K562 (cell line): Measurements from ENCODE around the gene RBL1. TPM values are rescaled to one million over a fixed set of nuclear protein-coding genes. Genes with fewer than 3 reads are reported as not detected.
A peak's percentile ranks its signal among the peaks of the same experiment; 100 is the strongest.

Source experiments
- ASH1L ChIP-seq: fragments of 450-650 bp; IDR thresholded peaks from 2 replicates; pipeline ENCODE4 v1.6.1; 2018; ENCODE audit warnings: borderline replicate concordance, mild to moderate bottlenecking, low read depth; ENCODE audit not compliant: partially characterized antibody
- BMI1 ChIP-seq: fragments of 150-350 bp; IDR thresholded peaks from 2 replicates; pipeline ENCODE4 v1.6.1; 2014; ENCODE audit warnings: low read length
- CTCFL ChIP-seq: IDR thresholded peaks from 2 replicates; pipeline ENCODE4 v1.6.1; 2011; ENCODE audit warnings: borderline replicate concordance, low read depth, mild to moderate bottlenecking, moderate library complexity, low read length; ENCODE audit not compliant: insufficient read depth, poor library complexity, severe bottlenecking
- MTA1 ChIP-seq: fragments of 450-650 bp; IDR thresholded peaks from 2 replicates; pipeline ENCODE4 v1.6.1; 2017; ENCODE audit warnings: borderline replicate concordance
- NFE2L1 ChIP-seq: fragments of 450-650 bp; IDR thresholded peaks from 2 replicates; pipeline ENCODE4 v1.6.1; 2016; ENCODE audit warnings: missing genetic modification characterization, low read depth, mild to moderate bottlenecking, missing compliant biosample characterization, moderate library complexity, borderline replicate concordance
- OTX1 ChIP-seq: fragments of 450-650 bp; formaldehyde crosslinking; IDR thresholded peaks from 2 replicates; pipeline ENCODE4 v1.4.0; 2022; ENCODE audit warnings: mild to moderate bottlenecking
- POLR2B ChIP-seq: fragments of 450-650 bp; IDR thresholded peaks from 2 replicates; pipeline ENCODE4 v1.6.1; 2018; ENCODE audit warnings: low read depth; ENCODE audit not compliant: partially characterized antibody
- POU5F1 ChIP-seq: fragments of 150-350 bp; IDR thresholded peaks from 2 replicates; pipeline ENCODE4 v1.6.1; 2014; ENCODE audit warnings: borderline replicate concordance, low read length, low read depth, mild to moderate bottlenecking; ENCODE audit not compliant: partially characterized antibody
- RB1 ChIP-seq: fragments of 450-650 bp; IDR thresholded peaks from 2 replicates; pipeline ENCODE4 v1.6.1; 2017; ENCODE audit warnings: low read depth, mild to moderate bottlenecking
- RBM22 ChIP-seq: fragments of 200-400 bp; formaldehyde crosslinking; IDR thresholded peaks from 2 replicates; pipeline ENCODE4 v1.6.1; 2018; ENCODE audit warnings: low read length, low read depth; ENCODE audit not compliant: poor library complexity, severe bottlenecking
- RFX1 ChIP-seq: fragments of 450-650 bp; IDR thresholded peaks from 2 replicates; pipeline ENCODE4 v1.6.1; 2016; ENCODE audit warnings: mild to moderate bottlenecking, moderate library complexity
- RFX7 ChIP-seq: fragments of 250-450 bp; sonication (Bioruptor Pico); IDR thresholded peaks from 2 replicates; pipeline ENCODE4 v1.5.1; 2021; ENCODE audit warnings: mild to moderate bottlenecking
- SAFB2 ChIP-seq: fragments of 200-400 bp; formaldehyde crosslinking; IDR thresholded peaks from 2 replicates; pipeline ENCODE4 v1.6.1; 2018; ENCODE audit warnings: borderline replicate concordance, low read length, low read depth, moderate library complexity; ENCODE audit not compliant: severe bottlenecking
- XRCC3 ChIP-seq: fragments of 450-650 bp; IDR thresholded peaks from 2 replicates; pipeline ENCODE4 v1.6.1; 2017; ENCODE audit warnings: mild to moderate bottlenecking, moderate library complexity
- XRCC5 ChIP-seq: fragments of 200-400 bp; formaldehyde crosslinking; IDR thresholded peaks from 2 replicates; pipeline ENCODE4 v1.6.1; 2017; ENCODE audit warnings: low read depth, mild to moderate bottlenecking, low read length
- ZBTB43 ChIP-seq: sonication (generic); formaldehyde crosslinking; IDR thresholded peaks from 2 replicates; pipeline ENCODE4 v1.8.0; 2023; ENCODE audit warnings: mild to moderate bottlenecking, missing genetic modification reagents
- ZNF23 ChIP-seq: fragments of 250-450 bp; sonication (Bioruptor Pico); IDR thresholded peaks from 2 replicates; pipeline ENCODE4 v1.4.0; 2020; ENCODE audit warnings: mild to moderate bottlenecking
- ZNF41 ChIP-seq: fragments of 250-450 bp; sonication (Bioruptor Pico); conservative IDR thresholded peaks from 2 replicates; pipeline ENCODE4 v1.4.0; 2020; ENCODE audit warnings: mild to moderate bottlenecking
- ZNF592 ChIP-seq: fragments of 450-650 bp; IDR thresholded peaks from 2 replicates; pipeline ENCODE4 v1.6.1; 2017; ENCODE audit warnings: antibody characterized with exemption, mild to moderate bottlenecking
- ZNF76 ChIP-seq: fragments of 250-450 bp; sonication (Bioruptor Pico); IDR thresholded peaks from 2 replicates; pipeline ENCODE4 v1.4.0; 2020; ENCODE audit warnings: mild to moderate bottlenecking, moderate library complexity, borderline replicate concordance
- ZNF780A ChIP-seq: fragments of 250-450 bp; sonication (Bioruptor Pico); IDR thresholded peaks from 2 replicates; pipeline ENCODE4 v1.5.0; 2021; ENCODE audit warnings: mild to moderate bottlenecking
- polyA plus RNA-seq, 8 experiments: library from polyadenylated mRNA; depleted of rRNA in 4 of 8; stranded (reverse) in 5 of 8; unstranded in 3 of 8; fragments of >200 nt; fragmentation: Nextera tagmentation in 2 of 8; fragmentation: Illumina TruSeq in 1 of 8; extraction: Ambion mirVana in 2 of 8; extraction: Trizol in 1 of 8; gene quantifications; 2 replicates each; pipeline versions ENCODE4 v1.2.1 to v1.2.3, GENCODE V29; 2011 to 2014; ENCODE audit warnings: inconsistent platforms in 1 of 8, missing spikeins in 1 of 8
- total RNA-seq, 7 experiments: library from RNA; depleted of rRNA in 6 of 7; stranded (reverse); fragments of >200 nt in 6 of 7; fragmentation: Illumina TruSeq in 2 of 7; extraction: Trizol in 2 of 7; gene quantifications; 2 replicates each; pipeline versions ENCODE4 v1.2.1 to v1.2.3, GENCODE V29; 2011 to 2021; ENCODE audit warnings: low replicate concordance in 1 of 7

RBL1 gene
- total and polyA plus RNA-seq, 9 of the 15 experiments (the other 6 are each of a cell fraction or from before 2014, with no cell fraction given) = 4.0 to 25.9 (median 15.6) TPM

GRCh38 chr20:37095599-37096414 is at the start of gene RBL1 (continued):
- no peak; the same call in 1 of the 2 replicates for TF ChIP-seq ZBTB43 (CRISPR knock-in tag)
- peak; percentile 9 for TF ChIP-seq ASH1L
- TF ChIP-seq ZNF41 = peak; percentile 77; the same call in 1 of the 2 replicates
- TF ChIP-seq XRCC3 = no peak
- TF ChIP-seq XRCC5 = peak; percentile 91; the same call in 1 of the 2 replicates
- no peak for TF ChIP-seq ZNF780A (CRISPR knock-in tag)
- TF ChIP-seq POU5F1 = no peak
- TF ChIP-seq MTA1 = peak; percentile 88
- no peak for TF ChIP-seq SAFB2
- no peak; the same call in none of the 2 replicates for TF ChIP-seq ZNF592
- peak; percentile 58 for TF ChIP-seq RBM22
- TF ChIP-seq RFX1 = no peak
- TF ChIP-seq RFX7 (CRISPR knock-in tag) = no peak
- peak; percentile 24; the same call in 1 of the 2 replicates for TF ChIP-seq BMI1
- TF ChIP-seq OTX1 (CRISPR knock-in tag) = peak; percentile 58; the same call in 1 of the 2 replicates
- TF ChIP-seq RB1 = peak; percentile 100
- TF ChIP-seq ZNF23 (CRISPR knock-in tag) = no peak
- TF ChIP-seq ZNF76 (CRISPR knock-in tag) = peak; percentile 95; the same call in 1 of the 2 replicates
- TF ChIP-seq CTCFL = no peak
- TF ChIP-seq NFE2L1 = no peak
- peak; percentile 61 for TF ChIP-seq POLR2B
